Measurements from ENCODE around the gene UGT1A8.

GRCh38 chr2:233680361-233681045 is 63.1 kb downstream of the UGT1A8 start:
- no peak for TF ChIP-seq REST (IDR thresholded peaks at IDR 0.05; ENCODE audit: insufficient replicate concordance, low read depth)
- TF ChIP-seq, protein P1, sequence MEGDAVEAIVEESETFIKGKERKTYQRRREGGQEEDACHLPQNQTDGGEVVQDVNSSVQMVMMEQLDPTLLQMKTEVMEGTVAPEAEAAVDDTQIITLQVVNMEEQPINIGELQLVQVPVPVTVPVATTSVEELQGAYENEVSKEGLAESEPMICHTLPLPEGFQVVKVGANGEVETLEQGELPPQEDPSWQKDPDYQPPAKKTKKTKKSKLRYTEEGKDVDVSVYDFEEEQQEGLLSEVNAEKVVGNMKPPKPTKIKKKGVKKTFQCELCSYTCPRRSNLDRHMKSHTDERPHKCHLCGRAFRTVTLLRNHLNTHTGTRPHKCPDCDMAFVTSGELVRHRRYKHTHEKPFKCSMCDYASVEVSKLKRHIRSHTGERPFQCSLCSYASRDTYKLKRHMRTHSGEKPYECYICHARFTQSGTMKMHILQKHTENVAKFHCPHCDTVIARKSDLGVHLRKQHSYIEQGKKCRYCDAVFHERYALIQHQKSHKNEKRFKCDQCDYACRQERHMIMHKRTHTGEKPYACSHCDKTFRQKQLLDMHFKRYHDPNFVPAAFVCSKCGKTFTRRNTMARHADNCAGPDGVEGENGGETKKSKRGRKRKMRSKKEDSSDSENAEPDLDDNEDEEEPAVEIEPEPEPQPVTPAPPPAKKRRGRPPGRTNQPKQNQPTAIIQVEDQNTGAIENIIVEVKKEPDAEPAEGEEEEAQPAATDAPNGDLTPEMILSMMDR (IDR thresholded peaks at IDR 0.05; ENCODE audit: insufficient read depth, low read length) = no peak

All from HL-60 (cell line).